Activated CD4-positive, alpha-beta T cell treated with anti-CD3 and anti-CD28 coated beads, Interleukin-2, Interleukin-4, amounts not matched to agents 100 ng/mL and 50 ng/mL, durations not matched to agents 16 hours and 8 hours (primary cell): Measurements from ENCODE around the gene AKAP8.
"Not testable (repeated sequence)": the region's sequence is repeated elsewhere in the genome, so short reads cannot be mapped to it uniquely, and the experiment has no call there.

ENCODE experiments used
- DNase-seq: peaks from one replicate; pipeline ENCODE4 v3.0.0-alpha.2; 2020; ENCODE audit warnings: low spot score

AKAP8 gene

GRCh38 chr19:15372891-15373301 is 6.7 kb downstream of the AKAP8 start:
- no peak for DNase-seq

- no peak for DNase-seq
Measured at GRCh38 chr19:15372470-15372869, 7.1 kb downstream of the AKAP8 start.

- no peak for DNase-seq
Measured at GRCh38 chr19:15371786-15372380, 7.7 kb downstream of the AKAP8 start.

GRCh38 chr19:15371119-15371518 is 8.5 kb downstream of the AKAP8 start:
- no peak for DNase-seq

- DNase-seq, result no peak
Measured at GRCh38 chr19:15369594-15369891, 10.0 kb downstream of the AKAP8 start.

- no peak for DNase-seq
Measured at GRCh38 chr19:15368798-15369593, 10.6 kb downstream of the AKAP8 start.

GRCh38 chr19:15368051-15368632 is 11.4 kb downstream of the AKAP8 start:
- DNase-seq, result no peak

GRCh38 chr19:15367439-15367838 is 12.1 kb downstream of the AKAP8 start:
- DNase-seq, result no peak

- DNase-seq, result no peak
Measured at GRCh38 chr19:15365264-15365663, 14.3 kb downstream of the AKAP8 start.

GRCh38 chr19:15363791-15364190 is 15.8 kb downstream of the AKAP8 start:
- not testable (repeated sequence) for DNase-seq

GRCh38 chr19:15363048-15363447 is 16.5 kb downstream of the AKAP8 start:
- DNase-seq, result not testable (repeated sequence)

GRCh38 chr19:15360015-15360414 is 19.6 kb downstream of the AKAP8 start:
- peak; percentile 22 for DNase-seq

GRCh38 chr19:15358918-15359317 is 20.7 kb downstream of the AKAP8 start:
- no peak for DNase-seq

GRCh38 chr19:15357906-15358305 is 21.7 kb downstream of the AKAP8 start:
- DNase-seq, result no peak

- DNase-seq, result no peak
Measured at GRCh38 chr19:15354566-15355296, 24.9 kb downstream of the AKAP8 start.

- no peak for DNase-seq
Measured at GRCh38 chr19:15353908-15354307, 25.7 kb downstream of the AKAP8 start.

GRCh38 chr19:15352535-15352934 is 27.1 kb downstream of the AKAP8 start:
- not testable (repeated sequence) for DNase-seq

GRCh38 chr19:15341328-15341727 is 38.3 kb downstream of the AKAP8 start:
- not testable (repeated sequence) for DNase-seq

GRCh38 chr19:15340086-15340485 is 39.5 kb downstream of the AKAP8 start:
- DNase-seq, result no peak

- no peak for DNase-seq
Measured at GRCh38 chr19:15337202-15337601, 42.4 kb downstream of the AKAP8 start.

GRCh38 chr19:15335992-15336391 is 43.6 kb downstream of the AKAP8 start:
- DNase-seq, result not testable (repeated sequence)

GRCh38 chr19:15332311-15332996 is 47.1 kb downstream of the AKAP8 start, which contains the start of gene BRD4:
Gene BRD4, minus strand, starts transcription at chr19:15332539. Its CDS starts 59,440 bp downstream, at chr19:15273099.
- peak; percentile 63 for DNase-seq
